SK-N-MC (cell line): Measurements from ENCODE around the gene NPIPB8.
"Not testable (repeated sequence)": the region's sequence is repeated elsewhere in the genome, so short reads cannot be mapped to it uniquely, and the experiment has no call there.

Experiments used
- DNase-seq: peaks from one replicate; pipeline ENCODE4 v3.0.0-alpha.2; 2011; ENCODE audit warnings: low read depth, low spot score
- H3K27ac ChIP-seq: fragments of 200-600 bp; sonication (generic); 2 replicates; pipeline ENCODE4 v1.5.1; 2016; ENCODE audit warnings: mixed run types
- H3K36me3 ChIP-seq: fragments of 200-600 bp; sonication (generic); 2 replicates; pipeline ENCODE4 v1.6.1; 2017; ENCODE audit warnings: antibody characterized with exemption, low read length, mixed read lengths; ENCODE audit not compliant: insufficient read depth
- H3K4me3 ChIP-seq: fragments of 200-600 bp; sonication (generic); 2 replicates; pipeline ENCODE4 v1.5.1; 2016
- H3K9ac ChIP-seq: fragments of 200-600 bp; sonication (generic); 2 replicates; pipeline ENCODE4 v1.8.0; 2017; ENCODE audit warnings: mixed run types, mixed read lengths; ENCODE audit not compliant: insufficient read length
- H3K9me3 ChIP-seq: fragments of 200-600 bp; sonication (generic); 2 replicates; pipeline ENCODE4 v1.6.1; 2017; ENCODE audit warnings: low read depth, mild to moderate bottlenecking, antibody characterized with exemption, low read length, moderate library complexity, mixed read lengths
- EZH2 ChIP-seq: fragments of 200-600 bp; sonication (generic); IDR thresholded peaks from one replicate; pipeline ENCODE4 v1.6.1; 2017; ENCODE audit warnings: antibody characterized with exemption
- FOXP2 ChIP-seq: optimal IDR thresholded peaks from 2 replicates; pipeline ENCODE3; 2011; ENCODE audit warnings: mild to moderate bottlenecking, moderate library complexity; ENCODE audit not compliant: insufficient read depth; ENCODE audit errors: extremely low read length, control extremely low read depth
- POLR2AphosphoS5 ChIP-seq: IDR thresholded peaks from 2 replicates; pipeline ENCODE4 v1.6.1; 2012; ENCODE audit warnings: mild to moderate bottlenecking, low read depth, low read length, borderline replicate concordance

Gene NPIPB8

GRCh38 chr16:28617874-28618273, 20.0 kb upstream of the NPIPB8 start:
- H3K36me3 ChIP-seq, result no peaks in the 10 kb centered on the region
- H3K9ac ChIP-seq, result no peak overlapping the region
- peak; percentile 77 for DNase-seq
- peak overlapping the region; percentile 72 for H3K27ac ChIP-seq
- TF ChIP-seq EZH2 (no peak), FOXP2 (no peak), POLR2AphosphoS5 (no peak)
- H3K4me3 ChIP-seq, result peak overlapping the region; percentile 59
- no peaks in the 10 kb centered on the region for H3K9me3 ChIP-seq

DNA sequence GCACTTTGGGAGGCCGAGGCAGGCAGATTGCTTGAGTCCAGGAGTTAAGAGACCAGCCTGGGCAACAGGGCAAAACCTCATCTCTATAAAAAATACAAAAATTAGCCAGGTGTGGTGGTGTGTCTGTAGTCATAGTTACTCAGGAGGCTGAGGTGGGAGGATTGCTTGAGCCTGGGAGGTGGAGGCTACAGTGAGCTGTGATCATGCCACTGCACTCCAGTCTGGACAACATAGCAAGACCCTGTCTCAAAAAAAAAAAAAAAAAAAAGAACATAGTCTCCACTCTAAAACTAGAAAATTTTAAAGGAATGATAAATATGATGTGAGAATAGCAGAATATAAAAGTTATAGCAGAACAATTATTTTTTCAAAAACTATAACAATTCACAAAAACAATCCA, 17.5 kb upstream of the NPIPB8 start:
- DNase-seq, H3K27ac ChIP-seq, H3K4me3 ChIP-seq, H3K9ac ChIP-seq, H3K9me3 ChIP-seq, H3K36me3 ChIP-seq: not testable (repeated sequence)

- no peak overlapping the region for H3K9ac ChIP-seq
- no peaks in the 10 kb centered on the region for H3K36me3 ChIP-seq
- no peaks in the 10 kb centered on the region for H3K9me3 ChIP-seq
- DNase-seq, result no peak
- TF ChIP-seq FOXP2 (no peak), EZH2 (no peak), POLR2AphosphoS5 (no peak)
- no peak overlapping the region for H3K27ac ChIP-seq
- no peak overlapping the region for H3K4me3 ChIP-seq
Observed at GRCh38 chr16:28621481-28622155, 16.2 kb upstream of the NPIPB8 start.

- not testable (repeated sequence) for H3K9ac ChIP-seq, H3K9me3 ChIP-seq, H3K27ac ChIP-seq, DNase-seq, H3K36me3 ChIP-seq, H3K4me3 ChIP-seq
Observed at GRCh38 chr16:28622532-28623171, 15.2 kb upstream of the NPIPB8 start.

DNA sequence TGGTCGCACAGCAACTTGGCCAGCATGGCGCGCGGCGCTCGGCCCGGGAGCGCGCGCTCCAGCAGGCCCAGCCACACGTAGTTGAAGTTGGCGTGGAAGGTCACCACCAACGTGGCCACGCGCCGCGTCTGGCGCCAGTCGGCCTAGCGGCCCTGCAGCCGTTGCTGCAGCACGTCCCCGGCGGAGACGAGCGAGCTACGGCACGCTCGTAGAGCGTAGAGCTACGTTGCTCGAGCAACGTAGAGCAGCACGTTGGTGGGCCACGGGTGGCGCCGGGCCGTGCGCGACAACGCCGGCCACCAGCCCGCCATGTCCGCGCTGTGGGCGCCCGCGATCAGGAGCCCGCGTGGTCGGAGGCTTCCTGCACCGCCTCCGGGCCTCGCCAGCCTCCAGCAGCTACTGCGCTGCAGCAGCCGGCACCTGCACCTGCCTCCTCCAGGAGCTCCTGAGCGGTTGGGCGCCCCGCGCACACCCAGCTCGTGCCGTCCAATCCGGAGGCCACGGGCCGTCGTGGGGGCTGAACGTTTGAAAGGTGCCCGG, 14.6 kb upstream of the NPIPB8 start:
- Histone ChIP-seq H3K27ac (no peak overlapping the region), H3K36me3 (no peaks in the 10 kb centered on the region), H3K9ac (no peak overlapping the region), H3K9me3 (no peaks in the 10 kb centered on the region), H3K4me3 (no peak overlapping the region)
- no peak for DNase-seq
- TF ChIP-seq EZH2 (no peak), POLR2AphosphoS5 (no peak), FOXP2 (no peak)

GRCh38 chr16:28630905-28631304, 7.0 kb upstream of the NPIPB8 start:
- H3K9ac ChIP-seq, H3K9me3 ChIP-seq, H3K4me3 ChIP-seq, H3K36me3 ChIP-seq, DNase-seq, H3K27ac ChIP-seq: not testable (repeated sequence)

DNA sequence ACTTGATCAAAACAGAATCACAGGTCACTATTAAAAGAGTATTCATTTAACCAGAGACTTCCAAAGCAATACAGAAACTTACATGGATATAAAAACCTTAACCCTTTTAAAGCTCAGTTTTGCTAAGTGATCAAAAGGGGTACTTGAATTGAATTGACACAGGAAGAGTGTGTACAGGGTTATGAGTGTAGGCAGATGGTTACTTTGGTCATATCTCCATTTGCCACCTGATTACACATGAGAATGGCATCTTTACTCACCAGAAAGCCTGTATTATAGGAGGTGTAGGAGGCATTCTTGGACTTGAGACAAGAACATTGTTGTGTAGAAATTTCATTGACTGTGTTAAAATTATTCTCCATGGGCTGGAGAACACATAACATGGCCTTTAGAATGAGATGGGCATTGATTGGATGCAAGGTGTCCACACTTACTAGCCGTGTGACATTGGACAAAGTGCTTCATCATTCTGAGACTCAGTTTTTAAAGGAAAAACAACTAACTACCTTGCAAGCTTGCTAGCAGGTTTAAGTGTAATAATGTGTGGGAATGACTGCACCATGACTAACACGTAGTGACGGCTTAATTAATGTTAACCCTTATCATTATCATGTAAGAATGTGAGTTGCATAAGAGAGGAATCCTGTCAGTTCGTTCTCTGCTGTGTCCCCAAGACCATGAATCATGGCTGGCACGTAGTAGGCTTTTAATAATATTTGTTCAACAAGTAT, 1.6 kb upstream of the NPIPB8 start:
- H3K4me3 ChIP-seq, H3K9ac ChIP-seq, H3K9me3 ChIP-seq, H3K27ac ChIP-seq, H3K36me3 ChIP-seq, DNase-seq: not testable (repeated sequence)

DNA sequence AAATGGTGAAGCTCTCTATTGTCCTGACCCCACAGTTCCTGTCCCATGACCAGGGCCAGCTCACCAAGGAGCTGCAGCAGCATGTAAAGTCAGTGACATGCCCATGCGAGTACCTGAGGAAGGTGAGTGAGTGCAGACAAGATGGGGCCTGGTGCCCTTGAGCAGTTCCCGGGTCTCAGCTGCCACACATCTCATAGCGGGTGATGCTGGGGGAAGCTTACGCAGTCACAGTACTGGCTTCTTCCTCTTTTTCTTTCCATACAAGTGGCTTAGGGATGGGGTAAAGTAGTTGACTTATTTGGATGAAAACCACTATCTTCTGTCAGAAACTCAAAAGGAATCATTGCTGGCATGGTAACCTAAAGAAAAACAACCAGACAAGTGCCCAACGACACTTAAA, 494 bp downstream of the NPIPB8 start:
- H3K27ac ChIP-seq, DNase-seq, H3K36me3 ChIP-seq, H3K9ac ChIP-seq, H3K4me3 ChIP-seq, H3K9me3 ChIP-seq: not testable (repeated sequence)

DNA sequence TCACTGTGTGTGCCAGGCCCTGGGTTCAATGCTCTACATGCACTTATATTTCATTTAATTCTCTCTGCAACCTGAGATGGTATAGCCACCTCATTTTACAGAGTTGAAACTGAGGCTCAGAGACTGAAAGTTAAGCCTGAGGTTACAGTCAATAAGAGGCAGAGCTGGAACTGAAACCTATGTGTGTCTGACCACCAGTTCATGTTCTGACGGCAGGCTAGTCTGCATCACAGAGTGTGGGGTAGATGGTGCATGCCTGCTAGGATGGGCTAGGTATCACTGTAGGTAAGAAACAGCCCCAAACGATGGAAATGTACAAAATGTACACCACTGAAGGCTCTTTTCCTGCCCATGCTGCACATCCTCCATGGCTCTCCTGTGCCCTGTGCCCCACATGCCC, 2.1 kb downstream of the NPIPB8 start:
- not testable (repeated sequence) for H3K9me3 ChIP-seq, H3K27ac ChIP-seq, H3K4me3 ChIP-seq, DNase-seq, H3K36me3 ChIP-seq, H3K9ac ChIP-seq

DNA sequence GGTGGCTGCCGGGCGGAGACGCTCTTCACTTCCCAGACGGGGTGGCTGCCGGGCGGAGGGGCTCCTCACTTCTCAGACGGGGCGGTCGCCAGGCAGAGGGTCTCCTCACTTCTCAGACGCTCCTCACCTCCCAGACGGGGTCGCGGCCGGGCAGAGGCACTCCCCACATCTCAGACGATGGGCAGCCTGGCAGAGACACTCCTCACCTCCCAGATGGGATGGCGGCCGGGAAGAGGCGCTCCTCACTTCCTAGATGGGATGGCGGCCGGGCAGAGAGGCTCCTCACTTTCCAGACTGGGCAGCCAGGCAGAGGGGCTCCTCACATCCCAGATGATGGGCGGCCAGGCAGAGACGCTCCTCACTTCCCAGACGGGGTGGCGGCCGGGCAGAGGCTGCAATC, 28.4 kb downstream of the NPIPB8 start:
- H3K36me3 ChIP-seq, DNase-seq, H3K9ac ChIP-seq, H3K27ac ChIP-seq, H3K4me3 ChIP-seq, H3K9me3 ChIP-seq: not testable (repeated sequence)

DNA sequence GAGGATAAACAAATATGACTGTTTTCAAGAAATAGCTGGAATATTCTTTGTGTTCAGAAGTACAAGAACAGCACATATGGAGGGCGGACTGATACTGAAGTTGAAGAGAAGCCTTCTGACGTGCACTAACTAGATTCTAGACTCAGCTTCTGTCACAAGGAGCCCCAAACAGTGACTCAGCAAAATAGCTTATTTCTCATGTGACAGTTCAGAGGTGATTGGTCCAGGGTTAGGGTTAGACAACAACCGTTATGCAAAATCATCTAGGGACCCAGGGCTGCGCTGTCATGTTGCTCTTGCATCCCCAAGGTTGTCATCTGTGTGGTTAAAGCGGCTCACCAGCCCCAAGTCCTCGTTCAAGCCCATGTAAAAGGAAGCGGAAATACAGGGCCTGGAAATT, 29.6 kb downstream of the NPIPB8 start:
- H3K36me3 ChIP-seq, H3K4me3 ChIP-seq, H3K9me3 ChIP-seq, H3K27ac ChIP-seq, H3K9ac ChIP-seq, DNase-seq: not testable (repeated sequence)

GRCh38 chr16:28668199-28668598, 30.3 kb downstream of the NPIPB8 start:
- H3K36me3 ChIP-seq, H3K27ac ChIP-seq, DNase-seq, H3K4me3 ChIP-seq, H3K9me3 ChIP-seq, H3K9ac ChIP-seq: not testable (repeated sequence)

- H3K9me3 ChIP-seq, H3K4me3 ChIP-seq, DNase-seq, H3K27ac ChIP-seq, H3K36me3 ChIP-seq, H3K9ac ChIP-seq: not testable (repeated sequence)
Observed at GRCh38 chr16:28688327-28688952, 50.6 kb downstream of the NPIPB8 start.
